PC-3 (cell line): Measurements from ENCODE around the gene COL10A1.

Experiments used
- EZH2 ChIP-seq: fragments of 300-600 bp; sonication (generic); IDR thresholded peaks from one replicate; pipeline ENCODE4 v1.6.1; 2017; ENCODE audit warnings: antibody characterized with exemption, mild to moderate bottlenecking, low read length; ENCODE audit not compliant: unreplicated experiment
- TF ChIP-seq, protein P1 (sequence below): fragments of 300-600 bp; sonication (generic); conservative IDR thresholded peaks from 2 replicates; pipeline ENCODE4 v1.5.1; 2017; ENCODE audit warnings: antibody characterized with exemption, low read depth, mild to moderate bottlenecking, low read length

DNA sequence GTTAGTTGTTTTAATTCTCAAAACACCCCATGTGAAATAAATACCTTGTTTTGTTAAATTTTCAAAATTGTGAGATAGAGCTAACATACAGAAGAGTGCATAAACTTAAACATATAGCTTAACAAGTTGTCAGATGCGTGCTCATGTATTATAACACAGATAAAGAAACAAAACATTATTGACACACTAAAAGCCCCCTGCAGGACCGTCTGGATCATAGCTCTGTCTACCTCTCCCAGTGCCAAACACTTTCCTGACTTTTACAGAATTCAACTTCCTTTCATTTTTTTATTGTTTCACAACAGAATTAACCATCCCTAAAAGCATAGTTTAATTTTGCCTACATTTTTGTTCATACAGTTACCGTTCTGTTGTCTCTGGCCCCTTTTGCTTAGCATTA is 47.4 kb downstream of the COL10A1 start:
- TF ChIP-seq EZH2, result no peak
- TF ChIP-seq, protein P1, sequence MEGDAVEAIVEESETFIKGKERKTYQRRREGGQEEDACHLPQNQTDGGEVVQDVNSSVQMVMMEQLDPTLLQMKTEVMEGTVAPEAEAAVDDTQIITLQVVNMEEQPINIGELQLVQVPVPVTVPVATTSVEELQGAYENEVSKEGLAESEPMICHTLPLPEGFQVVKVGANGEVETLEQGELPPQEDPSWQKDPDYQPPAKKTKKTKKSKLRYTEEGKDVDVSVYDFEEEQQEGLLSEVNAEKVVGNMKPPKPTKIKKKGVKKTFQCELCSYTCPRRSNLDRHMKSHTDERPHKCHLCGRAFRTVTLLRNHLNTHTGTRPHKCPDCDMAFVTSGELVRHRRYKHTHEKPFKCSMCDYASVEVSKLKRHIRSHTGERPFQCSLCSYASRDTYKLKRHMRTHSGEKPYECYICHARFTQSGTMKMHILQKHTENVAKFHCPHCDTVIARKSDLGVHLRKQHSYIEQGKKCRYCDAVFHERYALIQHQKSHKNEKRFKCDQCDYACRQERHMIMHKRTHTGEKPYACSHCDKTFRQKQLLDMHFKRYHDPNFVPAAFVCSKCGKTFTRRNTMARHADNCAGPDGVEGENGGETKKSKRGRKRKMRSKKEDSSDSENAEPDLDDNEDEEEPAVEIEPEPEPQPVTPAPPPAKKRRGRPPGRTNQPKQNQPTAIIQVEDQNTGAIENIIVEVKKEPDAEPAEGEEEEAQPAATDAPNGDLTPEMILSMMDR, result no peak
